Dedifferentiated amniotic fluid mesenchymal stem cell (primary cell): Measurements from ENCODE around the gene MOK.

Experiments used
- DNase-seq: peaks from one replicate; pipeline ENCODE4 v3.0.0-alpha.2; 2016; ENCODE audit errors: extremely low spot score

Gene MOK

DNA sequence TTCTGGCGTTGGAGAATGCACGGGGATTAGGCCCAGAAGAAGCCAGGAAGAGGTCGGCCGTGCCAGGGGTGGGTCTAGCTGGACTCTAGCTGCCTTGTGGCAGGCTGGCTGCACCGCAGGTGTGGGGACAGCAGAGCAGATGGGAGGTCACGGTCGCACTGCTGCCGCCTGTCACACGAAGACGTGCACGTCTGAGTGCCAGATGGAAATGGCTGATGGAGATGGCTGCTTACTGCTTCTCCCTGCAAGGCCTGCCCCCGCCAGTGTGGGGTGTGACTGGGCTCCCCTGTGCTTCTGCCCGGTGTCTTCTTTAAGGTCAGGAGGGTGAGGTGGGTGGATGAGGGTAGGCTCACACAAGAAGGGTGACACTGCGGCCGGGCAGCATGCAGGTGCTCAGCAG, 79.0 kb downstream of the MOK start:
- DNase-seq, result no peak

DNA sequence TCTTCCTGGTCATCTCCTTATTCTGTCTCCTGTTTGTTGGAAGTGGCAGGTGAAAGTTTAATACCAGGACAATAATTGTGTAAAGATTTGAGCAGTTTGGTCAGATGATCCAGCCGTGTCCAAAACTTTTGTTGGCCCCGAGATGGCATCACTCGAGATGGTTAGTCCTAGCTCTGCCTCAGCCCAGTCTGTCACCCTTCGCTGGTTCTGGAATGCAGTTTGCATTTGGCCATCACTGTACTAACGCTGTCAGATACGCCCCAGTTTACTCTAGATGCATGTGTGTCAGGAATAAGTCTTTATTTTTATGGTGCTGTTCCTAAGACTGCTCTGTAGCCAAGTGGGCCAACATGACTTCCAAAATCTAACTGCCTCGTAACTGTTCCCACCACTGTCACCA, 79.6 kb downstream of the MOK start:
- no peak for DNase-seq

DNA sequence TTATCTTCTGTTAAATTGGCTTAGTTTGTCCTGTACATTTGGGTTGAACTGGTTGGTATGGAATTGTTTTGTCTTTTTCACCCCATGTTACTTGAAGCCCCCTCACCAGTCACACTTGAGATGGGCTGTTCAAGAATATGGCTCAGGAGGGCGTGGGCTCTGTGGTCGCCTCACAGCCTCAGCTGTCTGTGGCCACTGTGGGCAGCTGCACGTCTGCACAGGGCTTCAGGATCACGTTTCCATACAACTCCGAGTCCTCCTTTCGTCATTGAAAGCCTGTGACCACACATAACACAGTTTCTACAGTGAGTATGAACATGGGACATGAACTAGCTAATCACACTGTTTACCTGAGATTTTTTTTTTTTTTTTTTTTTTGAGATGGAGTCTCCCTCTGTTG, 81.3 kb downstream of the MOK start:
- no peak for DNase-seq

- DNase-seq, result no peak
These were observed 82.2 kb downstream of the MOK start for GRCh38 chr14:102222751-102223150.

DNA sequence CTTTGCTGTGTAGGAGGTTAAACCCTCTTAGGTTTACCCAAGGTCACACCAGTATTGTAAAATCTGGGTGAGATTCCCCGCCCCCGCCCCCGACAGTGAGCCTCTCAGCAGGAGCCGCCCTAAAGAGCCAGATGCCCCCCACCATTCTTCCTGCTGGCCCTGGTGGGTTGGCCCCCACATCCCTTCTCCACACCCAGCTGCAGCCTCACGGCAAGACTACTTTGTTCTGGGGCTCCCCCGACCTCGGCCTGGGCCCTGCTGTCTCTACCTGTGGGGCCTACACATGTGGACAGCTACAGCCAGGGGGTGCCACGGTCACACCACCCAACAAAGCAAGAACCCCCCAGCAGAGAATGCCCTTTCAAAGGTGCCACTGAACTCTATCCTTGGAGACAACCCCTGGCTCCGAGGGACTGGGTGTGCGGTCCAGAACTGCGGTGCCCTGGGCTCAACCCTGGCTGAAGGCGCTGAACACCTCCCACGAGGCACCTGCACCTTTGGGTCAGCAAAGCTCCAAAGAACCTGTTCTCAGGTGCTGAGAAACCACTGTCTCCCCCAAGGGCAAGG, 82.9 kb downstream of the MOK start:
- DNase-seq, result no peak

- no peak for DNase-seq
These were observed 83.9 kb downstream of the MOK start for GRCh38 chr14:102221026-102221425.

GRCh38 chr14:102220031-102220430, 84.9 kb downstream of the MOK start:
- DNase-seq, result no peak

- no peak for DNase-seq
These were observed 85.6 kb downstream of the MOK start for GRCh38 chr14:102219316-102219715.

- no peak for DNase-seq
These were observed 86.3 kb downstream of the MOK start for GRCh38 chr14:102218688-102219087.

DNA sequence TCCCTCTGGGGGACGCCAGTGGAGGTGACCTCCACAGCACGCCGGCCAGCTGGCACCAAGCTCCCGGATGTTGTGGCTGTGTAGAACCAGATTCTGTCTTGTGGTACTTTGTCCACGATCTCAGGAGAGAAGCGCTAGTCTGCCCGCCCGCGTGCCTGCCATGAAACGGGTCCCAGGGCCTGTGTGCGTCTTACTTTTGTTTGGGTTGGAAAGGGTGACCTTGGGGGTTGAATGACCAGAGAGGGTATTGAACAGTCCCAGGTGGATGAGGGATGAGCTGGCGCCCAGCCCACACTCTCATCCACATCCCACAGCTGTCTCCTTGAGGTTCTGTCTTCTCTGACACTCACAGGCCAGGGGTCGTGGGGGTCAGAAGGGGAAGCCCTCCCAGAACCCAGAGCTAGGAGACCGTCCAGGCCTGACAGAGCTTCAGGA, 87.0 kb downstream of the MOK start:
- no peak for DNase-seq

- no peak for DNase-seq
These were observed 87.6 kb downstream of the MOK start for GRCh38 chr14:102217399-102217798.

GRCh38 chr14:102215576-102216250, 89.3 kb downstream of the MOK start:
- DNase-seq, result no peak

DNA sequence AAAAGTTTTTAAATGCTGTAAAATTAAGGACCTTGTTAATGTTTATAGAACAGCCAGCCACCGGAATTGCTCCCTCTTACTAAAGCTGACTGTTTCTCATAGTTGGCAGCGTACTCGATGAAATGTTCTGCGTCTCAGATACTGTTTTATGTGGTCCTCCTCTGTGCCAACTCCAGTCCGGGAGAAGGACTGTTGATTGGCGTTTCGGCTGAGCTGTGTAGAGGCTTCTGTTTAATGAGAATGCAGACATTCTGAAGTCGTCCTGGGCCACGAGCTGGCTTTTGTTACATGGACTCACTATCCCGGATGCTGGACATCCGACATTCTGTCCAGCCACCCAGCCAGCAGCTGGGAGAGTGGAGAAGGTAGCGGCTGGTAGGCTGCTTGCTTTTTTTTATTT, 89.9 kb downstream of the MOK start:
- DNase-seq, result no peak

GRCh38 chr14:102213984-102214658, 90.8 kb downstream of the MOK start:
- DNase-seq, result no peak

DNA sequence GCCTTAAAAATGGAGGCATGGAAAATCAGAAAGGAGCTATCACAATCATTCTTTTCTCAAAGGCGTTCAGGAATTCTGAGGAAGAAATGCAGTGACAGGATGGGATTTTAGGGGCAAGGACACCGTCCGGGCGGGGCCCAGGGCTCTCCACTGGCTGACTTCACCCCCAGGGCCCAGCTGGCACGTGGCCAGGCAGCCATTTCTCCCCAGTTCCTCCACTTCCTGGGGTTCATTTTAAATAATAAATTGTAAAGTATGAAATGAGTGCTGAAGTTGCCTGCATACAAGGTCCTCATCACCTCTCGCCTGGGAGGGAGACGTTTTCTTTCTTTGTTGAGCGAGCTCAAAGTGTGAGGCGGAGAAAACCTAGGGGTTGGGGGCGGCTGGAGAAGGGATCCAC, 91.5 kb downstream of the MOK start:
- no peak for DNase-seq

GRCh38 chr14:102212845-102213244, 92.1 kb downstream of the MOK start:
- no peak for DNase-seq

DNA sequence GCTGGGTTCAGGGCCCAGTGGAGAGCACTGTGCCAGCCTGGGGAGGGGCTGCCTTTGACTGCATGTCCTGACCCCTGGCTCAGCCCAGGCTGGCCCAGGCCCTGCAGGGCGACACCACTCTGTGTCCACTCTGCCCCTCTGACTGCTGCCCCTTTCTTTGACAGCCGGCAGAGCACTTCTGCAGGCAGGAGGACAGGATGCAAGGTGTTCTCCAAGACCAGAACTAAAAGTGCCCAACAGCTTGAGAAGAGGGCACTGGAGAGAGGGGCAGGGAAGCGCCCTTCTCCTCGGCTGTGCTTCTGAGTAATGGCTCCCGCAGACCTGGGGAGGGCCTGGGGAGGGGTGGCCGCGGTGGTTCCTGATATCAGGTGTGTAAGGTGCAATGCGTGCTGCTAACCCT, 92.6 kb downstream of the MOK start:
- no peak for DNase-seq

DNA sequence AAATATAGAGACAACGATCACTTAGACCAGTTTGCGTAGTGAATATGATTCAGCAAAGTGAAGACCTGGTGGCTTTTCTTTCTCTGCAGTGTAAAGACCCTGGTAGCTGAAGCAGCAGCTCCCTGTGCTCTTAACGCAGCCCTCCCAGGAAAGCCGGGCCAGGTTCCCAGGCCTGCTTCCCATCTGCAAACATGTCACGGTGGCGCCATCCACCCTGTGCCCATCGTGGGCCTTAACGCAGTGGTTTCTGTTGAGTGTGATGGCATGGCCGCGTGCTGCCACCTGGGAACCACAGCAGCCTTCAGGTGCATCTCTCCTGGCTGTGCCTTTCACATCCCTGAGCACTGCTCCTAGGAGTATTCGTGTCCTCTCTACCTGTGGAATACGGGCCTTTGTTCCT, 93.7 kb downstream of the MOK start:
- no peak for DNase-seq

DNA sequence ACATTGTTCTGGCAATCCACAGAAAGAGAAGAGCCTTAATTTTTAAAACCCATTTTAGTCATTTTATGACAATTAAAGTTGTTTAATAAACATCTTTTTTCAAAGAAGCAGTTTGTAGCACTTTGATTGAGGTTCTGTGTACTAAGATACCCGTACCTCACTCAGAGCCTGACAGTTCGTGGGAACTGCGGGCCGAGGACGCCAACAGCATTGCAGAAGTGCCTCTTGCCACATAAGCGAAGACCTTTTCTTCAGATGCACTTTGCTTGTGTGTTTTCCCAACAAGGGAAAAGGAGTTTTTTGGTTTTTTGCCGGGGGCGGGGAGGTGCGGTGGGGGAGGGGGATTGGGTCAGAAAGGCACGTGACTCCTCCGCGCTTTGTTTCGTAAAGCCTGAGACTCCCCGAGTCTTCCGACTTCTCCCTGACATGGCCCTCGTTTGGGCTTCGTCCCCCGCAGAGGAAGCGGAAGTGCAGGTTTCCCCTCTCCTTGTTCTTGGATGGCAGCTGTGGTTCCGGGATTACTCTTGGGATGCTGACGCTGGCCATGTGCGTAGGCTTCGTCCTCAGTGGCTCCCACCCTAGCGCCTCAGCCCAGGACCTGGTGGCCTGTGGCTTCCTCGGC, 94.4 kb downstream of the MOK start:
- DNase-seq, result no peak

DNA sequence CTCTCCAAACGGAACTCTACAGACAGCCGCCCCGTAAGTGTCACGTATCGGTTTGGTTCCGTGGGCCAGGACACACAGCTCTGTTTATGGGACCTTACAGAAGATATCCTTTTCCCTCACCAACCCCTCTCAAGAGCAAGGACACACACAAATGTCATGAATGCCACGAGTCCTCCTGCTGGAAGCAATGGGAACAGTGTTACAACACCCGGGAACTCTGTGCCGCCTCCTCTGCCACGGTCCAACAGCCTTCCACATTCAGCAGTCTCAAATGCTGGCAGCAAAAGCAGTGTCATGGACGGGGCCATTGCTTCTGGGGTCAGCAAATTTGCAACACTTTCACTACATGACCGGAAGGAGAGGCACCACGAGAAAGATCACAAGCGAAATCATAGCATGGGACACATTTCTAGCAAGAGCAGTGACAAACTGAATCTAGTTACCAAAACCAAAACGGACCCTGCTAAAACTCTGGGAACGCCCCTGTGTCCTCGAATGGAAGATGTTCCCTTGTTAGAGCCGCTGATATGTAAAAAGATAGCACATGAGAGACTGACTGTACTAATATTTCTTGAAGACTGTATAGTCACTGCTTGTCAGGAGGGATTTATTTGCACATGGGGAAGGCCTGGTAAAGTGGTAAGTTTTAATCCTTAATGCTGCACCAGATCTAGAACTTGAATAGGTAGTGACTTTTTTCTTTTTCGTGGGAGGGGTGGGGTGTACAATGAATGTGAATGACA, 95.6 kb downstream of the MOK start:
- no peak for DNase-seq

GRCh38 chr14:102208741-102209140, 96.2 kb downstream of the MOK start:
- no peak for DNase-seq

- DNase-seq, result no peak
These were observed 97.1 kb downstream of the MOK start for GRCh38 chr14:102207831-102208365.
